C4-2B (cell line): Measurements from ENCODE around the gene PLCB4.

Experiments used
- H3K27ac ChIP-seq: fragments of 450-650 bp; 2 replicates; pipeline ENCODE4 v1.5.1; 2017
- ZFX ChIP-seq: fragments of 450-650 bp; IDR thresholded peaks from 2 replicates; pipeline ENCODE4 v1.6.1; 2017
- TF ChIP-seq, protein P1 (sequence below): fragments of 450-650 bp; conservative IDR thresholded peaks from 2 replicates; pipeline ENCODE4 v1.5.1; 2017; ENCODE audit warnings: mild to moderate bottlenecking

Gene PLCB4

DNA sequence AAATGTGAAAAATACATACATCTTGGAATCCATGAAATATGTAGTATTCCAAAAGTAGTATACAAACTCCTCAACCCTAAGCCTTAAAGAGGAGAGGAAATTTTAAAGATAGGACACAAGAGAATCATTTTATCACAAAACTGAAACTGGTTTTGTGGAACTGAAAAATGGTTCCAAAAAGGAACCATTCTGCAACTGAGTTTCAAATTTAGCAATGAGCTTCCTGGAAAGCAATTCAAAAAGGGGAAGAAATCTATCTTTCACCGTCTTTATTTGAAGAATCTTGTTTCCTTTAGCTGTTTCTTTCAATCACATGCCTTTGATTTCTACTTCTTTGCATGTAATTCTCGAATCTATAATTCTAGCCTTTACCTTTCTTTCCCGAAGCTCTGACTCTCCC lies 413.3 kb downstream of the PLCB4 start:
- no peak for TF ChIP-seq ZFX
- TF ChIP-seq, protein P1, sequence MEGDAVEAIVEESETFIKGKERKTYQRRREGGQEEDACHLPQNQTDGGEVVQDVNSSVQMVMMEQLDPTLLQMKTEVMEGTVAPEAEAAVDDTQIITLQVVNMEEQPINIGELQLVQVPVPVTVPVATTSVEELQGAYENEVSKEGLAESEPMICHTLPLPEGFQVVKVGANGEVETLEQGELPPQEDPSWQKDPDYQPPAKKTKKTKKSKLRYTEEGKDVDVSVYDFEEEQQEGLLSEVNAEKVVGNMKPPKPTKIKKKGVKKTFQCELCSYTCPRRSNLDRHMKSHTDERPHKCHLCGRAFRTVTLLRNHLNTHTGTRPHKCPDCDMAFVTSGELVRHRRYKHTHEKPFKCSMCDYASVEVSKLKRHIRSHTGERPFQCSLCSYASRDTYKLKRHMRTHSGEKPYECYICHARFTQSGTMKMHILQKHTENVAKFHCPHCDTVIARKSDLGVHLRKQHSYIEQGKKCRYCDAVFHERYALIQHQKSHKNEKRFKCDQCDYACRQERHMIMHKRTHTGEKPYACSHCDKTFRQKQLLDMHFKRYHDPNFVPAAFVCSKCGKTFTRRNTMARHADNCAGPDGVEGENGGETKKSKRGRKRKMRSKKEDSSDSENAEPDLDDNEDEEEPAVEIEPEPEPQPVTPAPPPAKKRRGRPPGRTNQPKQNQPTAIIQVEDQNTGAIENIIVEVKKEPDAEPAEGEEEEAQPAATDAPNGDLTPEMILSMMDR: no peak
- no peak overlapping the region for H3K27ac ChIP-seq

- TF ChIP-seq ZFX: no peak
- TF ChIP-seq, protein P1: no peak
- no peak overlapping the region for H3K27ac ChIP-seq
Observed at GRCh38 chr20:9483131-9483530, 414.2 kb downstream of the PLCB4 start.

DNA sequence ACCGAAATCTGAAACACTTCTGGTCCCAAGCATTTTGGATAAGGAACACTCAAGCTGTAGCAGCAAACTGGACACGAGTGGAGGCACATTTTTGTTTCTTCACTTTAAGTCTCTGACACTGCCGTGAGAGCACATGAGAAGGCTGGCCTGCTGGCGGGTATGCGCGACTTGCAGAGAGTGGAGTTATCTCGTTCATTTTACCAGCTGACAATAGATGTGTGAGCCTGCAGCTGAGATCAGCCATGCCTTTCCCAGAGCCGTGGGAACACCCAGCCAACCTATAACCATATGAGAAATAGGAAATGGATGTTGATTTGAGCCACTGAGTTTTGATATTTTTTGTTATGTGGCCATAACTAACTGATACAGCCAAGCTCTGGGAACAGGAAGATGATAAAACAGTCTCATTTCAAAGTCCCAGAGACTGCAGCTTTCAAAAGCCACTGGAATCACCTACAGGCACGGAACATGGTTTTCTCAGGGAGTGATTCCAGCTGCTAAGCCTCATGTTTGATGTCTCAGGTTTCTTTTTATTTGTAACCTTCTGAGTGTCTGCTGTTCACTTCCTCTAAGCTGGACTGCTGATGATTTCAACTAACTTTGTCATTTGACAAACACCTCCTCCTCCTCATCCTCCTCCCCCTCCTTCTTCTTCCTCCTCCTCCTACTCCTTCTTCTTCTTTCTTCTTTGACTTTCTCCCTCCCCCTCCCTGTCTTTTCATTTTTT lies 416.9 kb downstream of the PLCB4 start:
- no peak overlapping the region for H3K27ac ChIP-seq
- TF ChIP-seq ZFX: no peak
- TF ChIP-seq, protein P1: no peak

DNA sequence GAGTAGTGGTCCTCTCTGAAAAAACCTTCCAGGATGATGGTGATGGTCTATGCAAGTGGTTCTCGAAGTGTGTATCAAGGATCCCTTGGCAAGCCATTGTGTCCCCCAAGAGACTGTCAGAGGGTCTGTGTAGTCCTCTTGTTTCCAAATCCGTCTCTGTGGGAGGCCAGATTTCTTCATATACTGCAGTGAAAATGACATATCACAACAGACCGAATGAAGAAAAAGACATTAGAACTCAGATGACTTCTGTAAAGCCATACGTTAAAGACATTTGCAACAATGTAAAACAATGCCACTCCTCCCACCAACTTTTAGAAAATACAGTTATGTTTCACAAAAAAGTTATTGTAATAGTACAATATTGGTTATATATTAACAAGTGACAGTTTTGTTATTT lies 418.3 kb downstream of the PLCB4 start:
- TF ChIP-seq ZFX: no peak
- TF ChIP-seq, protein P1: no peak
- no peak overlapping the region for H3K27ac ChIP-seq

- H3K27ac ChIP-seq: no peak overlapping the region
Observed at GRCh38 chr20:9488063-9488462, 419.2 kb downstream of the PLCB4 start.

GRCh38 chr20:9490161-9490560 lies 421.3 kb downstream of the PLCB4 start:
- H3K27ac ChIP-seq: no peak overlapping the region
- TF ChIP-seq ZFX: no peak
- TF ChIP-seq, protein P1: no peak

More at GRCh38 chr20:9488063-9488462, 419.2 kb downstream of the PLCB4 start:
- TF ChIP-seq, protein P1: no peak
- no peak for TF ChIP-seq ZFX

DNA sequence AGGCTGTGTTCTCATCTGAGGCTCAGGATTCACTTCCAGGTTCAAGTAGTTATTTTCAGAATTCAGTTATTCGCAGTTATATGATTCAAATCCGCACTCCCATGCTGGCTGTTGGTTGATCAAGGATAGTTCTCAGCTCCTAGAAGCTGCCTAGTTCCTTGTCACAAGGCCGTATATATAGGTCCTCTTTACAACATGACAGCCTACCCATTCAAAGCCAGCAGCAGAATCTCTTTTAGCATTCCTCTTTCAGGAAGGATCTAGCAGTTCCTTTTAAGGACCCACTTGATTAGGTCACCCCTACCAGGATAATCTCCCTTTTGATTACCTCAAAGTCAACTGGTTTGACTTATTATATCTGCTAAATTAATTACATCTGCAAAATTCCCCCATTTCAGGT lies 421.7 kb downstream of the PLCB4 start:
- TF ChIP-seq, protein P1: no peak
- TF ChIP-seq ZFX: no peak
- no peak overlapping the region for H3K27ac ChIP-seq
